Activated T-helper 1 cell treated with Interleukin-2 at 50 U/mL for 16 hours (primary cell): ENCODE data around the gene RNF157.
"Not testable (repeated sequence)": the region's sequence is repeated elsewhere in the genome, so short reads cannot be mapped to it uniquely, and the experiment has no call there.

Experiments
- DNase-seq: peaks from one replicate; pipeline ENCODE4 v3.0.0-alpha.2; 2020; ENCODE audit warnings: low read depth

RNF157 gene

GRCh38 chr17:76252967-76253766, 12.9 kb upstream of the RNF157 start:
- not testable (repeated sequence) for DNase-seq

- DNase-seq: no peak
Observed at GRCh38 chr17:76252040-76252954, 12.0 kb upstream of the RNF157 start.

GRCh38 chr17:76251478-76252039, 11.3 kb upstream of the RNF157 start:
- no peak for DNase-seq

- DNase-seq: no peak
Observed at GRCh38 chr17:76250141-76250540, 9.8 kb upstream of the RNF157 start.

GRCh38 chr17:76248013-76248782, 7.9 kb upstream of the RNF157 start:
- DNase-seq: no peak

DNA sequence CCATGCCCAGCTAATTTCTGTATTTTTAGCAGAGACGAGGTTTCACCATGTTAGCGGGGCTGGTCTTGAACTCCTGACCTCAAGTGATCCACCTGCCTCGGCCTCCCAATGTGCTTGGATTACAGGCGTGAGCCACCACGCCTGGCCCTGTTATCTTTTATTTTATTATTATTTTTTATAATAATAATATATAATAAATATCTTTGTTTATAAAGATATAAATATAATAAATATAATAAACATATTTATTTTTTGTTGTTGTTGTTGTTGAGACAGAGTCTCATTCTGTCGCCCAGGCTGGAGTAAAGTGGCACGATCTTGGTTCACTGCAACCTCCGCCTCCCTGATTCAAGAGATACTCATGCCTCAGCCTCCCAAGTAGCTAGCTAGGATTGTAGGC, 7.0 kb upstream of the RNF157 start:
- no peak for DNase-seq

GRCh38 chr17:76246080-76247066, 6.1 kb upstream of the RNF157 start:
- no peak for DNase-seq

GRCh38 chr17:76244721-76245120, 4.4 kb upstream of the RNF157 start:
- DNase-seq: not testable (repeated sequence)

GRCh38 chr17:76243826-76244679, 3.8 kb upstream of the RNF157 start:
- no peak for DNase-seq

GRCh38 chr17:76241691-76242255, 1.5 kb upstream of the RNF157 start:
- no peak for DNase-seq

- DNase-seq: no peak
Observed at GRCh38 chr17:76241204-76241538, 878 bp upstream of the RNF157 start.

DNA sequence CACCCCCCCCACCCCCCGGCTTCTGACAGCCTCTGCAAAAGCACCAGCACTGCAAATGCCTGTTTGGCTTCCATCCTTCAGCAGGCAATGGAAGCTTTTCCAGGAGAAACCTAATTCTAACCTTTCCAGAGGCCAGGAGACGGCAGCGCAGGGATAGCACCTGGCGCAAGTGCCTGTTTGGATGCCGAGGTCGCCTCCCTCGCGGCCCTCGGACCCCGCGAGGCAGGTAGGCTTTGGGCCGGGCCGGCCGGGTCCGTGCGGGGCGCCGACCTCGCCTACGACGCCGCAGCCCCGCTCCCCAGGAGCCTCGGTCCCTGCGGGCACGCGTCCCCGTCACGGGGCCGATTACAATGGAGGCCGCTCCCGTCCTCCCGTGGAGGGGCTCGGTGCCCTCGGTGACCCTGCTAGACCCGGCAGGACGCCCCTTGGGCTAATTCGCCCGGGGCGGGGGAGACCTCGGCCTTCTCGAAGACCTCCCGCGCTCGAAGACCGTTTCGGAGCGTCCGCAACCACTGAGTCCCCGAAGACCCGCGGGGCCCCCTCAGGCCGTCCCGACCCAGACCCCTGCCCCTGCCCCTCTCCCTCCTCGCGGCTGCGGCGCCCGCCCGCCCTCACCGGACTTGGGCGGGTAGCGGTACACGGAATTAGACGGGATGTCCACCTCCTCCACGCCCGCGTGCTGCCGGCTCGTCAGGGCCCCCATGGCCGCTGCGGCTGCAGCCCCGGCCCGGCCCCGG, 587 bp downstream of the RNF157 start:
- DNase-seq: no peak

DNA sequence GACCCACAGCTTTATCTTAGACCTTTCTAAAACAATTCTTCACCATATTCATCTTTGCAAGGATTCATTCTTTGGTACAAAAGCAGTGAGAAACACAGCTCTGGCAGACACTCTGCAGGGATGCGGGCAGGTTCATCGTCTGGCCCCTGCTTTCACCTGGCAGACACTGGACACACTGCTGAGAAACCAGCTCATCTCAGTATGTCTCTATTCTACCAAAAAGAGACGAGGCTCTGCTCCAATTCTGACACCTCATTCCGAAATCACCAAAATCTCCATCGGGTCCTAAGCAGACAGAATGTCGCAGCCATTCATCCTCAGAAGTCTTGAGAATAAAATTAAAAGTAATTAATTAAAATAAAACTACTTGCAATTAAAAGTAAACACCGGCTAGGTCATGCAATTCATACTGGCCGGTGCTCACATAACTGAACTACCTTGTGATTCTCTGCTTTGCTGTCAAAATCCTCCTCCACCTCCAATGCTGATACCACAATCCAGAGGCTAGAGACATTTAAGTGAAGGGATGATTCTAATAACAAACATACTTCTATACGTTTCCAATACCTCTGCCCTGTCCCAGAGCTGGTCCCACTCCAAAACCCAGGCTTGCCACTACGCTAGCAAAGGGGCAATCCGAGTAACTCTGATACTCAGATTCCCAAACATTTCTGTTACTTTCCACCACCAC, 1.3 kb downstream of the RNF157 start:
- no peak for DNase-seq

GRCh38 chr17:76237859-76238313, 2.4 kb downstream of the RNF157 start:
- no peak for DNase-seq

GRCh38 chr17:76236603-76237002, 3.7 kb downstream of the RNF157 start:
- no peak for DNase-seq

DNA sequence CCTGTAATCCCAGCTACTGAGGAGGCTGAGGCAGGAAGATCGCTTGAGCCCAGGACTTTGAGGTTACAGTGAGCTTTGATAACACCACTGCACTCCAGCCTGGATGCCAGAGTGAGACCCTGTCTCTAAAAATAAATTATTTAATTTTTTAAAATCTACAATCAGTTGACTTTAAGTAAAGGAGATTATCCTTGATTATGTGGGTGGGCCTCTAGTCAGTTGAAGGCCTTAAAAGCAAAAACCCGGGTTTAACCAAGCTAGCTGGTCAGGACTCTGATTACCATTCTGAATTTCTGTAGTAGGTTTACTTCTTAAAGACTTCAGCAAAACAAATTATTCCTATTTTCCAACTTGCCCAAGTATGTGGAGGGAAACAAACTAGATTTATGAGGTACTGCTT, 4.4 kb downstream of the RNF157 start:
- no peak for DNase-seq

DNA sequence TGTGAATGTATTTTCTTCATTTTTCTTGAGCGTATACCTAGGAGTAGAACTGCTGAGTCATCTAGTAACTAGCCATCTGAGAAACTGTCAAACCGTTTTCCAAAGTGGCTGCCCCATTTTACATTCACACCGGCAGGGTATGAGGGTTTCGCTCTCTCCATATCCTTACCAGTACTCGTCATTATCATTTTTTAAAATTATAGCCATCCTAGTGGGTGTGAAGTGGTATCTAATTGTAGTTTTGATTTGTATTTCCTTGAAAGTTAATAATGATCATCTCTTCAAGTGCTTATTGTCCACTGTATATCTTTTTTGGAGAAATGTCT, 6.0 kb downstream of the RNF157 start:
- no peak for DNase-seq
